ENCODE data around the gene OXCT1.

DNA sequence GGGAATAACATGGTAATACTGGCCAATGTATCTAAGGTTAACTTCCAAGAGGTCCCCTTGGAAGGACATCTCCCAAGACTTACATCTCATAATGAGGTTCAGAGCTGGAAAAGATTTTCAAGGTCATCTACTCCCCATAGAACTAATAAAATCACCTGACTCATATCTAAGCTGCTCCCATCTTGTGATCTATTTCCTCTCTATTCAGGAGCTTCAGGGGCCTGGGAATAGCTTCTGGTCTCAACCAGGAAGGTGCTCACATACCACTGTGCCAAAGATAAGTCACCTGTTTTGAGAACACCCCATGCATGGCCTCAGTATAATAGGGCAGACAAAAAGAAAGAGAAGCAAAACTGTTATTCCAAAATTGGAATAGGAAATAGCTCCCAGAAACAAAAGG is 74.2 kb downstream of the OXCT1 start:
- TF ChIP-seq CTCF (IDR thresholded peaks at IDR 0.05) (no peak), POLR2A (IDR thresholded peaks at IDR 0.05) (no peak)
